Right lobe of liver (tissue), 5 donors: ENCODE measurements around the gene GSS. TPM values are rescaled to one million over a fixed set of nuclear protein-coding genes. Genes with fewer than 3 reads are reported as not detected.

Experiments used
- microRNA counts: library from miRNA; unstranded; fragments of <30 nt; microRNA quantifications from one replicate; lab custom pipeline; 2016
- microRNA-seq, 2 donors: library from miRNA; unstranded; fragments of <30 nt; microRNA quantifications; one replicate each; pipeline ENCODE4, GENCODE V29; 2019 to 2020
- small RNA-seq, 2 experiments: library from RNA; depleted of rRNA; stranded (forward); fragments of <200 nt; gene quantifications; one replicate each; pipeline ENCODE3, GENCODE V24; 2016
- total RNA-seq, 6 experiments: library from RNA; depleted of rRNA in 2 of 6; stranded (reverse); fragments of >200 nt in 2 of 6; fragmentation: NEBNext Ultra II Directional in 3 of 6; extraction: Animal tissue kit (Norgen Biotek cat#: 25700) in 3 of 6; gene quantifications; one replicate each; pipeline versions ENCODE4 v1.1.0 to v1.2.4, GENCODE V29; 2016 to 2023
- donor health status: DM: no; HTN: no; CAD: no.
- donor health status: DM: no; HTN: no; CAD: no.
- donor health status: DM: no; HTN: yes; CAD: no.
- donor health status: DM: no; HTN: yes; CAD: no.

Gene GSS
- total RNA-seq, 6 experiments from 2014 or later = 25.9 to 63.6 (median 31.7) TPM

MicroRNAs encoded within 50 kb of the gene (microRNA counts, 767-probe panel; counts per million panel counts)
- microRNA hsa-miR-499a-3p (lab: Ali Mortazavi, UCI) (237 counts per million), microRNA hsa-miR-499a-5p (lab: Ali Mortazavi, UCI) (237 counts per million), microRNA hsa-miR-499b-3p (lab: Ali Mortazavi, UCI) (237 counts per million), microRNA hsa-miR-499b-5p (lab: Ali Mortazavi, UCI) (237 counts per million)

Small RNA genes lying within 50 kb of the gene (microRNA-seq; reads per million reads assigned to microRNA genes)
- gene MIR499A (0 reads per million in 2 donors), gene MIR499B (0 reads per million in 2 donors)

Small RNA genes lying within 50 kb of the gene (small RNA-seq; reads per million reads assigned to genes)
- gene MIR499A = 0 to 0.10 reads per million in 2 experiments

Other genes starting within 250 kb of the GSS start
- 10 to 100 TPM in 5 of 6 experiments, 1 to 10 TPM in 1; 10.0 to 12.9 (median 11.1) TPM for gene NCOA6, start 130.2 kb downstream of the GSS start, total RNA-seq
- 10 to 100 TPM in 2 of 6 experiments, 1 to 10 TPM in 4; 4.8 to 13.3 (median 9.4) TPM for gene GGT7, start 83.0 kb downstream of the GSS start, total RNA-seq
- gene ACSS2, start 79.2 kb downstream of the GSS start, total RNA-seq = 100 to 1,000 TPM in 1 of 6 experiments, 10 to 100 TPM in 5; 21.9 to 118 (median 45.7) TPM
- gene MYH7B, start 62 bp upstream of the GSS start, total RNA-seq = 1 to 10 TPM in 1 of 6 experiments, under 1 TPM in 4, not detected in 1; 0.11 to 1.0 (median 0.39) TPM
- gene TRPC4AP, start 137.0 kb upstream of the GSS start, total RNA-seq = 10 to 100 TPM; 27.6 to 39.3 (median 34.6) TPM
- gene EDEM2, start 191.5 kb upstream of the GSS start, total RNA-seq = 10 to 100 TPM; 20.1 to 28.0 (median 23.9) TPM
- 10 to 100 TPM in 1 of 6 experiments, 1 to 10 TPM in 5; 1.4 to 11.0 (median 2.6) TPM for gene PROCR, start 216.3 kb upstream of the GSS start, total RNA-seq